Natural killer cell treated with Interleukin-12 subunit alpha and Interleukin-12 subunit beta and Interleukin-15 and Interleukin-18, amount 100 ng/mL, for 72 hours (primary cell): ENCODE results near the gene CMTR1. TPM values are rescaled to one million over a fixed set of nuclear protein-coding genes. Genes with fewer than 3 reads are reported as not detected.
A peak's percentile ranks its signal among the peaks of the same experiment; 100 is the strongest.

ENCODE experiments used
- ATAC-seq, 2 donors: fragments of 150-1000 bp; cut with Tn5 transposase in 1 of 2; sonication (Bioruptor Pico), chemical (Tn5 transposase) in 1 of 2; 2 replicates each; pipeline ENCODE4 v1.10.0; 2021
- DNase-seq: peaks from one replicate; pipeline ENCODE4 v3.0.0; 2022; ENCODE audit warnings: low spot score
- H3K27ac Mint-ChIP-seq, 2 donors: 1 replicate in 1 of 2; 2 replicates in 1 of 2; pipeline ENCODE4 v1.8.0; 2022; ENCODE audit warnings: mixed read lengths in 2 of 2, mild to moderate bottlenecking in 1 of 2, moderate library complexity in 1 of 2
- H3K27me3 Mint-ChIP-seq, 2 donors: 1 replicate in 1 of 2; 2 replicates in 1 of 2; pipeline ENCODE4 v1.8.0; 2022; ENCODE audit warnings: mixed read lengths in 2 of 2
- H3K36me3 Mint-ChIP-seq: one replicate; pipeline ENCODE4 v1.8.0; 2022; ENCODE audit warnings: mixed read lengths
- H3K4me1 Mint-ChIP-seq, 2 donors: 1 replicate in 1 of 2; 2 replicates in 1 of 2; pipeline ENCODE4 v1.8.0; 2022; ENCODE audit warnings: low read depth in 2 of 2, mixed read lengths in 2 of 2, mild to moderate bottlenecking in 1 of 2
- H3K4me3 Mint-ChIP-seq: one replicate; pipeline ENCODE4 v1.8.0; 2022; ENCODE audit warnings: mixed read lengths
- H3K9me3 Mint-ChIP-seq: 2 replicates; pipeline ENCODE4 v1.8.0; 2022; ENCODE audit warnings: mixed read lengths
- total RNA-seq, 2 donors: library from RNA; stranded (reverse); gene quantifications; one replicate each; pipeline ENCODE4 v1.2.3, GENCODE V29; 2022

CMTR1 gene
- total RNA-seq, 2 donors from 2014 or later = 53.9 to 74.1 TPM

DNA sequence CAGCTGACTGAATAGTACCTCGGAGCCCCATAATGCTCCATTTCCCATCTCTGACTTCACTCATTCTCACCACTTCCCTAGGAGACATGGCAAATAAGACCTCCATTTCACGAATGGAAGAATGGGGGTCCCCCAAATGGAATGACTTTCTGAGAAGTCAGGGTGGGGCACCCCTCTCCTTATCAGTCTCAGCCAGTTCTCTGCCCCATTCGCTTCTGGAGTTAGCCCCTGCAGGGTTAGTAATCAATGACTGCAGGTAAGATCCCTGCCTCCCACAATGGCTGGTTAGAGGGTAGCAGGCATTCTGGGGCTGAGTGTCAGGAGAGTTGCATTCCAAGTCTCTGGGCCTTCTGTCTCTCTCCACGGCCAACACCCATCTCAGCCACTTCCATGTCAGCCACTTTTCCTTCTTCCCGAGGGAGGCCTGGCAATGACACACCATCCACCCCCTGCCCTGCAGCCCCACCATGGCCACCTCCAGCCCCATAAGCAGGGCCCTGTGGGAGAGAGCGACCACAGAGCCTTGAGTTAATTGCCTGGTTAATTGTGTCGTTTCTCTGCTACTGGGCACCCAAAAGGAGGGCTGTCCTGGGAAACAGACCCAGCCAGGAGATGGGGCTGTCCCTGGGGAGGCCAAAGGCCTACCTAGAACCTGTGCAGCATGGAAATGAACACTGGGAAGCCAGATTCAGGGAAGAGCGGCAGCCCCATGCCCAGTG is 53.3 kb downstream of the CMTR1 start:
- Mint-ChIP-seq H3K27ac (no peak overlapping the region), H3K4me3 (no peak overlapping the region), H3K27me3 (no peaks in the 10 kb centered on the region), H3K36me3 (peaks cover 5% of the 10 kb centered on the region), H3K4me1 (peaks cover 22 to 24% of the 10 kb centered on the region in 2 donors), H3K9me3 (no peaks in the 10 kb centered on the region)
- DNase-seq (peak; percentile 8), ATAC-seq (no peak)

GRCh38 chr6:37487591-37488380 is 54.8 kb downstream of the CMTR1 start:
- no peaks in the 10 kb centered on the region for H3K27me3 Mint-ChIP-seq
- no peak for ATAC-seq
- no peak overlapping the region for H3K4me3 Mint-ChIP-seq
- peak; percentile 5 for DNase-seq
- H3K4me1 Mint-ChIP-seq = peaks cover 30 to 35% of the 10 kb centered on the region in 2 donors
- H3K36me3 Mint-ChIP-seq = peaks cover under 1% of the 10 kb centered on the region
- peak overlapping the region in 1 of 2 donors; percentile 64 for H3K27ac Mint-ChIP-seq
- H3K9me3 Mint-ChIP-seq = no peaks in the 10 kb centered on the region

DNA sequence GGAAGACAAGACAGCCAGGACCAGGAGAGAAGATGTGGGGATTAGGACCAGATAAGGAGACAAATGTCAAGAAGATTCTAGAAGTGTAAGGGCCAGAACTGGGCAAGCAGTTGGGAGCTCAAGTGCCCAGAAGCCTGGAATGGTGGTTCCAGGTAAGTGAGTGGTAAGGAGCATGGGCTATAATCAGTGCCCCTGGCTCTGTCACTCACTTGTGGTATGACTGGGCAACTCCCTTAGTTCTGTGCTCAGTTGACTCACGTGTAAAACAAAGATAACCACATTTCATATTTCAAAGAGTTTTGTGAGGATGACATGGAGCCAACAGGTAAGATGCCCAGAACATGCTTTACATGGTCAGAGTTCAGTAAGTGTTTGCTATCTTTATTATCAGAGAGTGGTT is 55.5 kb downstream of the CMTR1 start:
- Mint-ChIP-seq H3K4me3 (no peak overlapping the region), H3K9me3 (no peaks in the 10 kb centered on the region), H3K27ac (peak overlapping the region; percentile 87 to 89), H3K27me3 (no peaks in the 10 kb centered on the region), H3K4me1 (peaks cover 30 to 35% of the 10 kb centered on the region in 2 donors), H3K36me3 (no peaks in the 10 kb centered on the region)
- DNase-seq (no peak), ATAC-seq (no peak)

DNA sequence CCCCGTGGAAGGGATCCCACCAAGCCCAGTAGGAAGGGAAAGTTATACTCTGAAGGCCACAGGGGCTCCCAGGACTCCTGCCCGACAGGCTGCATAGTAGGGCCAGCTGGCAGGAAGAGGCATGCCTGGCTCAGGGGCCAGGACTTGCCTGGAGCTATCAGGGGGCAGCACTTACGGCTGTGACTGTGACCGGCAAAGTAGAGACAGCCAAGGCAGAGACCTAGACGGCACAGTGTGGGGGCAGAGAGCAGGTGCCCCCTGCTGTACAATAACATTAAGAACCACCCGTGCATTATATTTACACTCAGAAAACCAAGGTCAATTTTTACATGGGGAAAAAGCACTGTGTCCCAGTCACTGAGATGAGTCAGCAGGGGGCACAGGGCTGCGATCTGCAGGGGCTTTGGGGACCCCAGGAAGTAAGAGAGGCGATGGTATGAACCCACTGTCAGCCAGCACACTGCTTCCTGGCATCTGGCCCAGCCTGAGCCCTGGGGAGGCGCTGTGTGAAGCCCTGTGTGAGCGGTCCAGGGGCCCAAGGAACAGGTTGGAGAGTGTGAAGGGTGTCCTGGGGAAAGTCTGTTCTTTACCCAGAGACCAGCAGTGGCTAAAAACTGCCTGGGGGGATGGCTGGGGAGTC is 56.8 kb downstream of the CMTR1 start:
- H3K27ac Mint-ChIP-seq = peak overlapping the region; percentile 87 to 89
- ATAC-seq (peak in 1 of 2 donors; percentile 49), DNase-seq (peak; percentile 42)
- peak overlapping the region; percentile 56 for H3K4me3 Mint-ChIP-seq
- H3K4me1 Mint-ChIP-seq = peaks cover 35% of the 10 kb centered on the region in 2 donors
- H3K27me3 Mint-ChIP-seq = no peaks in the 10 kb centered on the region
- no peaks in the 10 kb centered on the region for H3K9me3 Mint-ChIP-seq
- H3K36me3 Mint-ChIP-seq = no peaks in the 10 kb centered on the region

DNA sequence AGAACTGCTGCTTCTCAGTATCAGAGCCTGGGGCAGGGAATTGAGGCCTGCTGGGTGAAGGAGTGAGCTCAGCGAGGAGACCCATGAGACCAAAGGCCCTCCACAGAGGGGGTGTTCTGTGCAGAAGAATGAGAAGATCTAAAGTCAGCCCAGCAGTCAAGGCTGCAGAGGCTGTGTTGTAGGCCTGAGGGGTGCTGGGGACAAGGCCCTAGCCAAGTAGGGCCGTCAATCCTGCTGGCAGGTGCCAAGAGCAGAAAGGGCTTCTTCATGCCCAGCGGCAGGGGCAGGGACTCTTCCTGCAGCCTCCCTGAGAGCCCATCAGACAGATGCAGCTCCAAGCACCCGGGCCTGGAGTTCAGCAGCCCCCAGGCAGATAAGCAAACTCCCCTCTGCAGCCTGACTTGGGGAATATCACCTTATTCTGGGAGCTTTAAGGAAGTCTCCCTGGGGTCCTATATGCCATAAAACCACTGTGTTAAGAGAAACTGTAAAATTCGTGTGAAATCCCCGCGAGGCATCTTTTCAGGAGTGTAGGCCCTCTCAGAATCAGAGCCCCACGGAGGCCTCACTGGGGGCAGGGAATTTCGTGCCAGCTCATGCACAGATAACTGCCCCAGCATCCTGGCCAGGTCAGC is 57.6 kb downstream of the CMTR1 start:
- peaks cover 38 to 42% of the 10 kb centered on the region in 2 donors for H3K4me1 Mint-ChIP-seq
- no peaks in the 10 kb centered on the region for H3K27me3 Mint-ChIP-seq
- H3K27ac Mint-ChIP-seq = peak overlapping the region; percentile 87 to 89
- no peaks in the 10 kb centered on the region for H3K9me3 Mint-ChIP-seq
- H3K36me3 Mint-ChIP-seq = no peaks in the 10 kb centered on the region
- DNase-seq (no peak), ATAC-seq (no peak)
- peak overlapping the region; percentile 56 for H3K4me3 Mint-ChIP-seq

- peak; percentile 37 for DNase-seq
- no peak overlapping the region for H3K27ac Mint-ChIP-seq
- ATAC-seq = peak in 1 of 2 donors; percentile 18
These were observed 58.3 kb downstream of the CMTR1 start for GRCh38 chr6:37491171-37491829.

DNA sequence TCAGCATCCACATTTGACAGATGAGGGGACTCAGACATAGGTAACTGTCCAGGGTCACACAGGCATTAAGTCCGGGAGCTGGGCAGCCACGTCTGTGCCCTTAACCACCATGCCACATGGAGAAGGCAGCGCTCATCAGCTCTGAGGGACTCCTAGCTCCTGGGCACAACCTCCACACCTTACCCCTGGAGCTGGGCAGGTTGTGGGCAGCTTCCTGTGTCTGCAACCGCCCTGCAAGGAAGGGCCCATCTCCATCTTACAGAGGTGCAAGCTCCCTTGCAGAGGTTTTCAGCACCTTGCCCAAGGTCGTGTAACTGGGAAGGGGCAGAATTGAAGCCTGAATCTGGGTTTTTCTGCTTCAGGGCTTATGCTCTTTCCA is 58.8 kb downstream of the CMTR1 start:
- Mint-ChIP-seq H3K27ac (no peak overlapping the region), H3K36me3 (no peaks in the 10 kb centered on the region), H3K4me1 (peaks cover 40 to 45% of the 10 kb centered on the region in 2 donors), H3K9me3 (no peaks in the 10 kb centered on the region), H3K27me3 (no peaks in the 10 kb centered on the region), H3K4me3 (no peak overlapping the region)
- ATAC-seq (no peak), DNase-seq (peak; percentile 44)

More at GRCh38 chr6:37491171-37491829, 58.3 kb downstream of the CMTR1 start:
- Mint-ChIP-seq H3K9me3 (no peaks in the 10 kb centered on the region), H3K36me3 (no peaks in the 10 kb centered on the region), H3K27me3 (no peaks in the 10 kb centered on the region), H3K4me1 (peaks cover 38 to 45% of the 10 kb centered on the region in 2 donors), H3K4me3 (no peak overlapping the region)

DNA sequence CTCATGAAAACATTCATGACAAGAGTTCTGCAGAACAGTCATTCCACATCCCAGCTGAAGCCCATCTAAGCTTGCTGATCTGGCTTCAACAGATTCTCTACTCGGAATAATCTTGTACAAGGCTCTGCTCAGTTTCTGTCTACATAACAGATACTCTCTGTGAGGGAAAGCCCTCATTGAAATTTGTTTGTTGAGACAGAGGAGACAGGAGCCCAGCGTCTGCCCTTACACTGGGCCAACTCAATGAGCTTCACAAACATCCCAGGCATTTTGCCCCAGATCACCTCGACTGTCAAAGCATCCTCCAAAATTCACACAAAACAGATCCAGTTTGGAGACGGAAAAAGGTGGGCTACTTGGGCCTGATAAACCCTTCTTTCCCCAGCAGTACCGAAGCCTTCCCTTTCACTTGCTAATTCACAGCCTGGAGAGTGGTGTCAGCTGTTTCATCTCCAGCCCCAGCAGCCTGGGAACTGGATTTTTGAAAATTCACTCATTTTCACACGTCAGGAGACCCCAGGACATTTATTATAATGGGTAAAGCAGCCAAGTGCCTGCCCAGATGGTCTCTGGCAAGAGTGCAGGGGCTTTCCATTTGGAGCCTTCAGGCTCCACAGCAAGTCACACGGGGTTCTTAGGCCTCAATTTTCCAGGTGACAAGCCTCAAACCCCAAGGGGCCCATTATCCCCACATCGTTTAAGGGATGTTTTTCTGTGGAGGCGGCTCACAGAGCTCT is 59.4 kb downstream of the CMTR1 start:
- H3K4me3 Mint-ChIP-seq = no peak overlapping the region
- DNase-seq (peak; percentile 28), ATAC-seq (no peak)
- H3K4me1 Mint-ChIP-seq = peaks cover 40 to 45% of the 10 kb centered on the region in 2 donors
- H3K27me3 Mint-ChIP-seq = no peaks in the 10 kb centered on the region
- H3K36me3 Mint-ChIP-seq = no peaks in the 10 kb centered on the region
- peak overlapping the region in 1 of 2 donors; percentile 71 for H3K27ac Mint-ChIP-seq
- no peaks in the 10 kb centered on the region for H3K9me3 Mint-ChIP-seq

GRCh38 chr6:37492991-37493660 is 60.1 kb downstream of the CMTR1 start:
- H3K9me3 Mint-ChIP-seq = no peaks in the 10 kb centered on the region
- H3K4me3 Mint-ChIP-seq = no peak overlapping the region
- no peaks in the 10 kb centered on the region for H3K27me3 Mint-ChIP-seq
- ATAC-seq (no peak), DNase-seq (no peak)
- no peak overlapping the region for H3K27ac Mint-ChIP-seq
- H3K4me1 Mint-ChIP-seq = peaks cover 39 to 42% of the 10 kb centered on the region in 2 donors
- no peaks in the 10 kb centered on the region for H3K36me3 Mint-ChIP-seq

DNA sequence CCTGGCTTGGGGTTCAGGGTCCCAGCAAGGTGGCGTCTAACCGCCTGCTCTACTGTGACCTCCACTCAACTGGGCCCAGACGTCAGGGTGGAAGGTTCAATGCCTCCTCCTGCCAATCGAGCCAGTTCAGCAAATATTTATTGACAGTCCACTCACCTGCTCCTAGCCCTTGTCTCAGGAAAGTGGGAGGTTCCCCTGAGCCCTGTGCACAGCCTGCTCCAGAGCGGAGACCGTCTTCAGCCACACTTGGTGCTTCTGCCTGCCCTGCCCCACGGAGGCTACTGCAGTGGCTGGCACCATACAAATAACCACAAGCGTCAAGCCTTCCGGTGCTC is 60.6 kb downstream of the CMTR1 start:
- no peak for DNase-seq
- Mint-ChIP-seq H3K4me3 (no peak overlapping the region), H3K27me3 (no peaks in the 10 kb centered on the region), H3K9me3 (no peaks in the 10 kb centered on the region), H3K36me3 (no peaks in the 10 kb centered on the region), H3K4me1 (peaks cover 37 to 42% of the 10 kb centered on the region in 2 donors), H3K27ac (no peak overlapping the region)
- no peak for ATAC-seq

DNA sequence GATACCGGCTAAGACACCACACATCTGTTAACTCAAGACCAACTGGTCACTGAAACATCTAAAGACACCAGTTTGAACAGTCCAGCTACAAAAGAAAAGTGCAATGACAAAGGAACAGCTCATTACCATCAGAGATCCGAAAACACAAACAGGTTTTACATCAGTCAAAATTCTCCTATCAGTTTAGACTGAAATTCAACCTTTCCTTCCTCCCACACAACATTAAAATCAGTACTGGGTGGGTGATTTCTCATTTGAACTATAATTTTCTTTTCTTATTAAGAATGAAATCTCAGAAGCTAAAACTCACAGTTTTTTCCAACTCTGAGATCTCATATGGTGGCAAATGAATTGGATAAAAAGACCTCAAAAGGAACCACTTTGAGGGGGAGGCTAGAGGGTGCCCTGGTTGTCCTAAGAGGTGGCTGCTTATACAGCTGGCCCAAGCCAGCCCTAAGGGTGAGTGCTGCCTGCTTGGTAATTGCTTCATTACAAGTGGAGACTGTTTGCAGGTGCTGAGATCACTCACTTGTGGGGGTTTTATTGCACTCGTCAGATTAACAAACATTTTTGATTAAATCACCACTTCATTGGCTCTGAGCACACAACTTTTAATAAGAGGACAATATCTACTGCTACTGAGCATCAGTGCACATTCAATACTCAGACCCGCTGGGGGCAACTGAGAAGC is 62.4 kb downstream of the CMTR1 start:
- peak overlapping the region; percentile 10 for H3K4me3 Mint-ChIP-seq
- H3K27me3 Mint-ChIP-seq = no peaks in the 10 kb centered on the region
- peaks cover 41 to 47% of the 10 kb centered on the region in 2 donors for H3K4me1 Mint-ChIP-seq
- ATAC-seq = no peak
- DNase-seq = no peak
- H3K27ac Mint-ChIP-seq = no peak overlapping the region
- H3K9me3 Mint-ChIP-seq = no peaks in the 10 kb centered on the region
- H3K36me3 Mint-ChIP-seq = no peaks in the 10 kb centered on the region
